GM18505 (cell line): Measurements from ENCODE around the gene XK.

ENCODE experiments used
- ATAC-seq: cut with Tn5 transposase; IDR thresholded peaks from one replicate; pipeline ENCODE4 v1.9.1; 2021; ENCODE audit not compliant: unreplicated experiment
- POLR2A ChIP-seq: IDR thresholded peaks from 4 replicates; pipeline ENCODE4 v1.6.1; 2011; ENCODE audit warnings: borderline replicate concordance; ENCODE audit not compliant: insufficient read depth, insufficient read length; ENCODE audit errors: extremely low read depth

The XK gene

DNA sequence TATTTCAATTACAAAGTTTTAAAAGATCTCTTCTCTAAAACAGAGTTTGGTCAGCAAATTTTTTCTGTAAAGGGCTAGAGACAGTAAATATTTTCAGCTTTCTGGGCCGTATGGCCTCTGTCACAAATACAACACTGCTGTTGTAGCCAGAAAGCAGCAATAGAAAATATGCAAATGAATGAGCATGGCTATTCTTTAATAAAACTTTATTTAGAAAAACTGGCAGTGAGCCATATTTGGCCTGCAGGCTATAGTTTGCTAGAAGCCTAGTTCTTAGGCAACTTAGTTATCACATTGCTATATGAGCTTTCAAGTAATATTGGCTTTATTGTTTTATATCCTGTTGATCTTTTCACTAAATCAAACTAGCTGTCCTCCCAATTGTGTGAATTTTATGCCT lies 26.5 kb upstream of the XK start:
- no peak for ATAC-seq
- TF ChIP-seq POLR2A, result no peak

GRCh38 chrX:37662181-37662580 lies 23.4 kb upstream of the XK start:
- ATAC-seq, result no peak
- TF ChIP-seq POLR2A, result no peak

DNA sequence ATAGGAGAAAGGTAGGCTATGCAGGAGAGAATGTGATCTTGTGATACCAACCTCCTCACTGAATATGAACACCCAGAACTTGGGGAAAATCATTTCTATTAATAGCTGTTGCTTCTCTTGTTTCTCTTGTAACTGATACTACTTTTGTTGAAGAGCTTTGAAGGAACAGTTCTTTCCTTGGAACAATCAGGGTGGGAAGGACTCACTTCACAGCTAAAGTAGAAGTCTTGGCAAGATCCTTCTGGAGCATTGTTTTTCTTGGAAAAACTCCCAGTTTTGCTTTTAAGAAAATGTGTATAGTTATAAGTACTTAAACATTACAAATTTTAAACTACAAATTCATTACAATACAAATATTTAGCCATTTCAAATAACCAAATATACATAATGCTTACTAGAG lies 19.1 kb upstream of the XK start:
- no peak for ATAC-seq
- TF ChIP-seq POLR2A, result no peak

- ATAC-seq, result no peak
- no peak for TF ChIP-seq POLR2A
Measured at GRCh38 chrX:37667141-37667540, 18.4 kb upstream of the XK start.

DNA sequence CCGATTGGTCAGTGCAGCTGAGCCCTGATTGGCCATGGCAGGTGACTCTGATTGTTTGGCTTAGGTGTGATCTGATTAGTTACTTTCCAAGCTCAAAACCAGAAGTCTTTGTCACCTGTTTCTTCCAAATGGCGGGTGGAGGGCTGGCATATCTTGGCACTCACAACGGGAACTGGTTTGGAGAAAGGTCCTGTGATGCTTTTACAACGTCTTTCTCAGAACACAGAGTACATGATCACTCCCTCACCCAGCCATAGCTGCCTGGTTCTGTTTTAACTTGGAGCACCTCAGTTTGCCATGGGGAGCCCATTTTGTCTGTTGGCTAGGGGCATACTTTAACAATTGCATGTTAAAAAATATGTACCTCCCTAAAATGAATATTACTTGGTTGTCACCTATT lies 13.0 kb upstream of the XK start:
- ATAC-seq, result no peak
- no peak for TF ChIP-seq POLR2A

GRCh38 chrX:37676811-37677210 lies 8.8 kb upstream of the XK start:
- no peak for TF ChIP-seq POLR2A

DNA sequence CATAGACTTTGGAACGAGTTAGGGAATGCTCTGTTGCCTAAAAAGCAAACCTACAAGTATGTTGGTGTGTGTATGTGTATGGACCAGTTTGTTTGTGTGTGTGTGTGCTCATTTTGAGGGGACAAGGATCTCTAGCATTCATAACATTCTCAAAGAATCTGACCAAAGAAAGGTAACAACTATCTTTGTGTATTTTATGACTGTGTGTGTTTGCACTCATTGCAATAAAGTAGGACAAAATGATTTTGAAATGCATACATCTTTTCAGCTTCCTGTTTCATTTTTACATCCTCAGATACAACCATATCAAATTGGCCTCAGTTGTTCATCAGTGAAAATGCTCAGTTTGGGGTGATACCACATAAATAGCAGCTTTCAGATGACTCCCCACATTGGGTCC lies 8.3 kb upstream of the XK start:
- ATAC-seq, result no peak
- TF ChIP-seq POLR2A, result no peak

More at GRCh38 chrX:37676811-37677210, 8.8 kb upstream of the XK start:
- ATAC-seq, result no peak

DNA sequence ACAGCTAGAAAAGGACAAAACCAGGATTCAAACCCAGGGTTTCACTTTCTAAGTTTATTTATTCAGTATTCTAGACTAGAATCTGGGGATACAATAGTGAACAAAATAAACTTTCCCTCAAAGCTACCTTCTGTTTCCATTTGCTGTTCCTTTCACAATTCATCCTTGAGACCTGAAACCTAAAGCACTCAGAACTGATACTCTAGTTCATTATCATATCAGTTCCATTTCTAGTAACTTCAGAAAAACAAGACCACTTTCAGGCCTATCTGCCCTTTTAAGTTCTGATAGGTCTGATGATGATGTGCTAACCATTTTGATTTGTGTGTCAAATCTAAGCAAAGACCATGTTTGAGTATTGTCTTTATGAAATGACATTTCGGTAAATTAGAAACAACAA lies 7.8 kb upstream of the XK start:
- ATAC-seq, result no peak
- no peak for TF ChIP-seq POLR2A

DNA sequence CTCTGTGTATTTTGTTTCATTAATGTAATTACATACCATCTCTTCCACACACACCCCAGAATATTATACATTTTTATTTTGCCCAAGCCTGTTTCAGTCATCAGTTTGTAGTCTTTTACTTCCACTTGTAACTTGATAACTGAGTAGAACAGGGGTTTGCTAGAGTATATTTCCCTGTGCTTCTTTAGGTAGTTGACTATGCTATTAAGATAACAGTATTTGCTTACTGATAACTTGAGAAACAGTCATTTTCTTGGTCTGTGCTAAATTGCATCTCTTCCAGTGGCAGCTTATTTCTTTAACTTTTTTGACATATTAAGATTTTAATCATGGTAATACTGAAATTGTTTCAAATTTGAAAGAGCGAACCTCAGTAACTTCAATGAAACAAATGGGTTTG lies 7.0 kb upstream of the XK start:
- ATAC-seq, result no peak
- no peak for TF ChIP-seq POLR2A

GRCh38 chrX:37679230-37679629 lies 6.4 kb upstream of the XK start:
- no peak for ATAC-seq
- no peak for TF ChIP-seq POLR2A

DNA sequence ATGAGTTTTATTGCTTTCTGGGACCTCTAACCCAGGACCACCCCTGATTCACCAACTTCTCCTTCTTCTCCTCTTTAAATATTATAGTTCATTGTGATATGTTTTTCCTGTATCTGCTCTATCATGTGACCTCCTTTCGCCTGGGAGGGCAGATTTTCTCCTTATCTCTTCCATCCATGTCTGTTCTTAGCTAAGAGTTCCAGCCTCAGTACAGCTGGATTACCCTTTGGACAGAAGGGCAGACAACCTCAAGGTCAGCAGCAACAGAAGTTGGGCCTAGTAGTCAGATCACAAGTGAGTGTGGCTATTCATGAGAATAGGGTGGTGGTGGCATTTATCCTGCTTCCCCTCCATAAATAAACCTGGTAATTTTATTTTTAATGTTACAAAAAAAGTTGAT lies 5.7 kb upstream of the XK start:
- TF ChIP-seq POLR2A, result no peak
- no peak for ATAC-seq

GRCh38 chrX:37684426-37684825 lies 1.2 kb upstream of the XK start:
- TF ChIP-seq POLR2A, result no peak
- no peak for ATAC-seq

GRCh38 chrX:37684973-37685372 lies 618 bp upstream of the XK start:
- no peak for TF ChIP-seq POLR2A
- ATAC-seq, result no peak

DNA sequence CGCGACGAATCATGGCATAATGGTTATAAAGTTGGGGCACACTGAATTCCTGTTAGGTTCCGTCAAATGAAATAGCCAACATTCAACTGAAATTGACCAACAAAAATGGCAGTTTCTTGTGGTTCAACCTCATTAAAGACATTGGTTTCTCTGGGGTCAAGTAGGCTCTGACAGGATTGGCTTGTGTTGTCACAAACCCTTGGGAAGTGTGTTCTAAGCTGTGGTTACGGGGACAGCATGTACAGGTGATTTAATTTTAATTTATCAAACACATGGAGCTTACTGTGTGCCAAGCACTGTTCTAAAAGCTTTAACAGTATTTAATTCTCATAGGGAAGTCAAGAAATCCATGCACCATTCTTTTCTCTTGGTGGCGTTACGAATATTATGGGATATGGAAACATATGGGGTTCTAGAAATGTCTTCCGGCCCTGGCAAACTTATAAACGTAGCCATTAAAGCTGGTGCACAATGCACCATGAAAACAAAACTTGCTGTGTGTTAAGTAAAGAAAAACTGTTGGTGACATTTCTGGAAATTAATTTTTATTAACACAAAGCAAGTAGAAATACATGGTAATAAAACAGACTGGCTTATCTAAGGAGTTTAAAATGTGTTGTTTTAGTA lies 891 bp downstream of the XK start:
- ATAC-seq, result no peak
- TF ChIP-seq POLR2A, result no peak

DNA sequence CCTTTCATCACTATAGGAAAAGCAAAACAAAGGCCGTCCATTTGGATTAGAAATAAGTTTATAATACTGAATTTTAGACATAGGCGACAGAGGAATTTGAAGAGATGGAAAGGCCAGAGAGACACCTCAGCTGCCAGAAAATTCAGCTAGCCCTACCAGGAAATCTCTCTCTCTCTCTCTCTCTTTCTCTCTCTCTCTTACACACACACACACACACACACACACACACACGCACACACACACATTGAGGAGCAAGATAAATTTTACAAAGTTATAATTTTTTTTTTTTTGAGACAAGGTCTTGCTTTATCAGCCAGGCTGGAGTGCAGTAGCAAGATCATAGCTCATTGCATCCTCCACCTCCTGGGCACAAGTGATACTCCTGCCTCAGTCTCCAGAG lies 1.4 kb downstream of the XK start:
- ATAC-seq, result no peak
- no peak for TF ChIP-seq POLR2A
